SK-N-SH (cell line): ENCODE measurements around the gene GRHL3. TPM values are rescaled to one million over a fixed set of nuclear protein-coding genes. Genes with fewer than 3 reads are reported as not detected.

ENCODE experiments used
- CTCF ChIA-PET: fragments of 300-600, 350-600 bp; formaldehyde crosslinking; extraction: SDS; loops from one replicate; lab custom pipeline; 2021; lab: Yijun Ruan, JAX
- POLR2A ChIA-PET: fragments of 350-600 bp; sonication (Branson Sonifier 250); formaldehyde crosslinking; extraction: SDS; loops from one replicate; lab custom pipeline; 2020; ENCODE audit warnings: antibody characterized with exemption, inconsistent platforms; lab: Yijun Ruan, JAX
- DNase-seq: peaks from one replicate; pipeline ENCODE4 v3.0.0; 2012
- H2AFZ ChIP-seq: fragments of 200-600 bp; sonication (generic); 2 replicates; pipeline ENCODE4 v1.8.1; 2016; ENCODE audit warnings: antibody characterized with exemption, mild to moderate bottlenecking, low read depth
- H3F3A ChIP-seq: fragments of 200-600 bp; sonication (generic); replicated peaks from 2 replicates; pipeline ENCODE3; 2016; ENCODE audit warnings: antibody characterized with exemption, mild to moderate bottlenecking; ENCODE audit not compliant: insufficient read depth
- H3K27ac ChIP-seq, 2 experiments: fragments of 200-500 bp in 1 of 2; fragments of 200-600 bp in 1 of 2; sonication (Bioruptor generic) in 1 of 2; sonication (generic), shearing (Covaris generic) in 1 of 2; 2 replicates each; pipeline versions ENCODE4 v1.5.1 to v1.6.1; 2014 to 2016; ENCODE audit warnings: low read depth in 2 of 2, inconsistent platforms in 1 of 2, low read length in 1 of 2, mild to moderate bottlenecking in 1 of 2, mixed read lengths in 1 of 2
- H3K27me3 ChIP-seq: fragments of 200-600 bp; sonication (generic), shearing (Covaris generic); 2 replicates; pipeline ENCODE4 v1.6.1; 2016; ENCODE audit warnings: mixed run types; ENCODE audit not compliant: insufficient read depth
- H3K36me3 ChIP-seq, 2 experiments: fragments of 200-500 bp in 1 of 2; fragments of 200-600 bp in 1 of 2; sonication (Bioruptor generic) in 1 of 2; sonication (generic) in 1 of 2; replicated peaks in 1 of 2; 2 replicates each; pipeline versions ENCODE3 to v1.5.1; 2014 to 2016; ENCODE audit warnings: low read length in 1 of 2, mild to moderate bottlenecking in 1 of 2; ENCODE audit not compliant: insufficient read depth in 2 of 2, control insufficient read depth in 1 of 2
- H3K4me1 ChIP-seq, 2 experiments: fragments of 200-500 bp in 1 of 2; fragments of 200-600 bp in 1 of 2; sonication (Bioruptor generic) in 1 of 2; sonication (generic), shearing (Covaris generic) in 1 of 2; 2 replicates each; pipeline versions ENCODE4 v1.5.1 to v1.6.1; 2014 to 2016; ENCODE audit warnings: low read depth in 1 of 2, low read length in 1 of 2, mixed run types in 1 of 2; ENCODE audit not compliant: insufficient read depth in 2 of 2, control insufficient read depth in 1 of 2
- H3K4me2 ChIP-seq: fragments of 200-600 bp; sonication (generic), shearing (Covaris generic); 2 replicates; pipeline ENCODE4 v1.6.1; 2017; ENCODE audit warnings: mixed run types
- H3K4me3 ChIP-seq, 2 experiments: fragments of 200-500 bp in 1 of 2; fragments of 200-600 bp in 1 of 2; sonication (Bioruptor generic) in 1 of 2; sonication (generic), shearing (Covaris generic) in 1 of 2; 2 replicates each; pipeline versions ENCODE4 v1.5.1 to v1.8.1; 2014 to 2016; ENCODE audit warnings: low read depth in 2 of 2, inconsistent platforms in 1 of 2, low read length in 1 of 2, mild to moderate bottlenecking in 1 of 2, mixed read lengths in 1 of 2, moderate library complexity in 1 of 2
- H3K79me2 ChIP-seq: fragments of 200-600 bp; sonication (generic); 2 replicates; pipeline ENCODE4 v1.8.1; 2017; ENCODE audit warnings: mild to moderate bottlenecking; ENCODE audit not compliant: insufficient read depth
- H3K9ac ChIP-seq: fragments of 200-600 bp; sonication (generic); 2 replicates; pipeline ENCODE4 v1.6.1; 2017; ENCODE audit warnings: mixed run types
- H3K9me2 ChIP-seq: fragments of 200-600 bp; sonication (generic); 2 replicates; pipeline ENCODE4 v1.6.1; 2017; ENCODE audit warnings: mixed run types
- H3K9me3 ChIP-seq: fragments of 200-600 bp; sonication (generic); 2 replicates; pipeline ENCODE4 v1.6.1; 2017; ENCODE audit warnings: mixed run types, mild to moderate bottlenecking, moderate library complexity
- H4K20me1 ChIP-seq: fragments of 200-600 bp; sonication (generic); 2 replicates; pipeline ENCODE4 v1.6.1; 2017; ENCODE audit warnings: mild to moderate bottlenecking, mixed run types; ENCODE audit not compliant: insufficient read depth
- CTCF ChIP-seq: fragments of 200-600 bp; sonication (generic); IDR thresholded peaks from 2 replicates; pipeline ENCODE4 v1.6.1; 2017; ENCODE audit warnings: antibody characterized with exemption, mild to moderate bottlenecking, moderate library complexity
- EP300 ChIP-seq, 2 experiments: IDR thresholded peaks; 2 replicates each; pipeline versions ENCODE4 v1.4.0 to v1.6.1; 2012; ENCODE audit warnings: borderline replicate concordance in 1 of 2, low read depth in 1 of 2, low read length in 1 of 2
- EZH2phosphoT487 ChIP-seq: fragments of 200-600 bp; sonication (generic); IDR thresholded peaks from 2 replicates; pipeline ENCODE4 v1.6.1; 2017; ENCODE audit warnings: low read depth, mixed run types, mild to moderate bottlenecking, antibody characterized with exemption, moderate library complexity, borderline replicate concordance
- FOSL2 ChIP-seq: IDR thresholded peaks from 2 replicates; pipeline ENCODE4 v1.4.0; 2012; ENCODE audit warnings: low read depth, mild to moderate bottlenecking, moderate library complexity, borderline replicate concordance
- GABPA ChIP-seq: IDR thresholded peaks from 2 replicates; pipeline ENCODE4 v1.4.0; 2012; ENCODE audit warnings: low read depth, mild to moderate bottlenecking
- JUND ChIP-seq: IDR thresholded peaks from 2 replicates; pipeline ENCODE4 v1.4.0; 2012
- MAX ChIP-seq: IDR thresholded peaks from 2 replicates; pipeline ENCODE4 v1.4.0; 2012; ENCODE audit warnings: low read depth
- MXI1 ChIP-seq: IDR thresholded peaks from 2 replicates; pipeline ENCODE4 v1.6.1; 2012; ENCODE audit warnings: mild to moderate bottlenecking, low read depth, low read length, improper control_type of control experiment
- NFIC ChIP-seq: IDR thresholded peaks from 2 replicates; pipeline ENCODE4 v1.4.0; 2012; ENCODE audit warnings: borderline replicate concordance
- NRF1 ChIP-seq: IDR thresholded peaks from 2 replicates; pipeline ENCODE4 v1.6.1; 2012; ENCODE audit warnings: low read depth, mild to moderate bottlenecking, low read length
- POLR2AphosphoS5 ChIP-seq: IDR thresholded peaks from 2 replicates; pipeline ENCODE4 v1.6.1; 2012; ENCODE audit warnings: low read depth, low read length
- RAD21 ChIP-seq: IDR thresholded peaks from 2 replicates; pipeline ENCODE4 v1.6.1; 2012; ENCODE audit warnings: mild to moderate bottlenecking, low read length
- RCOR1 ChIP-seq: fragments of 150-350 bp; IDR thresholded peaks from 2 replicates; pipeline ENCODE4 v1.6.1; 2017; ENCODE audit warnings: antibody characterized with exemption, low read length
- RXRA ChIP-seq: IDR thresholded peaks from 2 replicates; pipeline ENCODE4 v1.4.0; 2012; ENCODE audit warnings: low read depth, mild to moderate bottlenecking, borderline replicate concordance
- SMC3 ChIP-seq: IDR thresholded peaks from 2 replicates; pipeline ENCODE4 v1.6.1; 2012; ENCODE audit warnings: low read depth, low read length, improper control_type of control experiment
- TCF12 ChIP-seq: IDR thresholded peaks from 2 replicates; pipeline ENCODE4 v1.4.0; 2012
- TEAD4 ChIP-seq: IDR thresholded peaks from 2 replicates; pipeline ENCODE4 v1.4.0; 2012; ENCODE audit warnings: mild to moderate bottlenecking, borderline replicate concordance; ENCODE audit not compliant: insufficient read depth
- YY1 ChIP-seq: IDR thresholded peaks from 2 replicates; pipeline ENCODE4 v1.4.0; 2012; ENCODE audit warnings: low read depth, mild to moderate bottlenecking
- WGBS: methylation state at CpG from one replicate; pipeline ENCODE4 v1.1.6; 2017; ENCODE audit warnings: low lambda C conversion rate; 5-methylcytosine and 5-hydroxymethylcytosine counted together
- polyA plus RNA-seq, 3 experiments: library from polyadenylated mRNA; depleted of rRNA; stranded (reverse); fragments of >200 nt; gene quantifications; 2 replicates each; pipeline ENCODE4 v1.2.3, GENCODE V29; 2012
- TF ChIP-seq, protein P1 (sequence below): fragments of 150-350 bp; IDR thresholded peaks from 2 replicates; pipeline ENCODE4 v1.6.1; 2016; ENCODE audit warnings: mild to moderate bottlenecking, low read depth, low read length
- TF ChIP-seq, protein P2 (sequence below): IDR thresholded peaks from 2 replicates; pipeline ENCODE4; 2012

Gene GRHL3
- polyA plus RNA-seq, 1 of the 3 experiments (the other 2 are of a cell fraction), result 0.05 TPM

GRCh38 chr1:24315391-24315790 lies 3.8 kb upstream of the GRHL3 start:
- no peaks in the 10 kb centered on the region for H3F3A ChIP-seq
- no peaks in the 10 kb centered on the region for H3K79me2 ChIP-seq
- H4K20me1 ChIP-seq, result no peaks in the 10 kb centered on the region
- POLR2A ChIA-PET, result no interaction called here
- H3K9me3 ChIP-seq, result no peaks in the 10 kb centered on the region
- H3K9ac ChIP-seq, result no peak overlapping the region
- H3K4me2 ChIP-seq, result no peak overlapping the region
- peaks cover 0 to 7% of the 10 kb centered on the region in 2 experiments; a peak in 1 of 4 replicates for H3K4me1 ChIP-seq
- CTCF ChIA-PET, result interaction anchor here (4.0 kb wide), 1 partner anchor 76 kb away, joined by 18 read pairs; no protein-coding TSS in a partner anchor
- H3K27me3 ChIP-seq, result 0 out of 2 replicates have a peak, but pooled peaks cover 4% of the 10 kb centered on the region
- no peak overlapping the region for H3K27ac ChIP-seq
- DNase-seq, result no peak
- WGBS, result 66% methylated on average over 4 of the region's 6 CpGs
- H3K9me2 ChIP-seq, result no peaks in the 10 kb centered on the region
- TF ChIP-seq RCOR1 (no peak), TCF12 (no peak), CTCF (no peak), RAD21 (no peak), EZH2phosphoT487 (no peak)
- H2AFZ ChIP-seq, result no peak overlapping the region
- no peaks in the 10 kb centered on the region for H3K36me3 ChIP-seq
- H3K4me3 ChIP-seq, result no peak overlapping the region

DNA sequence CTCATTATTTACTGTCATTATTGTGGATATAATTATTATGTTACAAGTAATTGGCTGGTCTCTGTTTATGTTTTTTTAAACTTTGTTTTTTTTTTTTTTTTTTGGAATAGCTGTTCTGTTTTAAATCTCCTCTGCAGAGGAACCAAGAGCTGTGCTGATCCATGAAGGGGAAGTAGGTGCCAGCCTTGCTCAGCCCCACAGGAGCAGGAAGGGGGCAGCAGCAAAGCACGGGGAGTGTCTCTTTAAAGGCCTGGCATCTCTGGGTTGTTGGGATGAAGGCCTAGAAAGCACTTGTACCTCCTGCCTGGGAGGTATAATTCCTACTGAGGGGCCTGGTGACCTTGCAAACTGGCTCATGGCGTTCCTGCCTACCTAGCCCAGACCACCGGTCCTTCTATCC lies 2.5 kb upstream of the GRHL3 start:
- H3K4me1 ChIP-seq, result peaks cover 0 to 9% of the 10 kb centered on the region in 2 experiments; a peak in 1 of 4 replicates
- TF ChIP-seq MAX (no peak), MXI1 (no peak), EZH2phosphoT487 (no peak), CTCF (no peak), TCF12 (no peak), RXRA (no peak), SMC3 (no peak), YY1 (no peak), NFIC (no peak), NRF1 (no peak), EP300 (IDR thresholded peaks at IDR 0.05; ENCODE audit: borderline replicate concordance in 1 of 2, low read depth in 1 of 2, low read length in 1 of 2) (no peak), RCOR1 (no peak), RAD21 (no peak), JUND (no peak), GABPA (no peak), TEAD4 (no peak), FOSL2 (no peak), POLR2AphosphoS5 (no peak)
- TF ChIP-seq, protein P1, sequence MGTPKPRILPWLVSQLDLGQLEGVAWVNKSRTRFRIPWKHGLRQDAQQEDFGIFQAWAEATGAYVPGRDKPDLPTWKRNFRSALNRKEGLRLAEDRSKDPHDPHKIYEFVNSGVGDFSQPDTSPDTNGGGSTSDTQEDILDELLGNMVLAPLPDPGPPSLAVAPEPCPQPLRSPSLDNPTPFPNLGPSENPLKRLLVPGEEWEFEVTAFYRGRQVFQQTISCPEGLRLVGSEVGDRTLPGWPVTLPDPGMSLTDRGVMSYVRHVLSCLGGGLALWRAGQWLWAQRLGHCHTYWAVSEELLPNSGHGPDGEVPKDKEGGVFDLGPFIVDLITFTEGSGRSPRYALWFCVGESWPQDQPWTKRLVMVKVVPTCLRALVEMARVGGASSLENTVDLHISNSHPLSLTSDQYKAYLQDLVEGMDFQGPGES, result no peak
- TF ChIP-seq, protein P2, sequence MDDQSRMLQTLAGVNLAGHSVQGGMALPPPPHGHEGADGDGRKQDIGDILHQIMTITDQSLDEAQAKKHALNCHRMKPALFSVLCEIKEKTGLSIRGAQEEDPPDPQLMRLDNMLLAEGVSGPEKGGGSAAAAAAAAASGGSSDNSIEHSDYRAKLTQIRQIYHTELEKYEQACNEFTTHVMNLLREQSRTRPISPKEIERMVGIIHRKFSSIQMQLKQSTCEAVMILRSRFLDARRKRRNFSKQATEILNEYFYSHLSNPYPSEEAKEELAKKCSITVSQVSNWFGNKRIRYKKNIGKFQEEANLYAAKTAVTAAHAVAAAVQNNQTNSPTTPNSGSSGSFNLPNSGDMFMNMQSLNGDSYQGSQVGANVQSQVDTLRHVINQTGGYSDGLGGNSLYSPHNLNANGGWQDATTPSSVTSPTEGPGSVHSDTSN, result no peak
- TF ChIP-seq, all 33 proteins: peak for 0
- no peak for DNase-seq
- Histone ChIP-seq H3K27me3 (0 out of 2 replicates have a peak, but pooled peaks cover 16% of the 10 kb centered on the region), H3K9me2 (no peaks in the 10 kb centered on the region), H3K27ac (no peak overlapping the region), H3K4me3 (no peak overlapping the region), H3F3A (no peaks in the 10 kb centered on the region), H4K20me1 (no peaks in the 10 kb centered on the region), H3K36me3 (no peaks in the 10 kb centered on the region), H3K9ac (no peak overlapping the region), H2AFZ (no peak overlapping the region), H3K79me2 (no peaks in the 10 kb centered on the region), H3K4me2 (no peak overlapping the region), H3K9me3 (no peaks in the 10 kb centered on the region)
- ChIA-PET CTCF (interaction anchor here (4.0 kb wide), 1 partner anchor 75 kb away, joined by 18 read pairs; no protein-coding TSS in a partner anchor), POLR2A (no interaction called here)
- 86% methylated on average over 3 of the region's 3 CpGs for WGBS
